Mucosa of stomach (tissue), 1 donor: ENCODE measurements around the gene PLXNA4.

Experiments used
- H3K27me3 ChIP-seq: one replicate; pipeline ENCODE4 v1.7.0; 2013; ENCODE audit warnings: mild to moderate bottlenecking, low read length; ENCODE audit not compliant: control insufficient read depth, insufficient read depth
- H3K36me3 ChIP-seq: one replicate; pipeline ENCODE4 v1.7.0; 2013; ENCODE audit warnings: low read length; ENCODE audit not compliant: control insufficient read depth, insufficient read depth
- H3K4me1 ChIP-seq: one replicate; pipeline ENCODE4 v1.7.0; 2013; ENCODE audit warnings: mild to moderate bottlenecking, low read length; ENCODE audit not compliant: control insufficient read depth, insufficient read depth
- H3K4me3 ChIP-seq: one replicate; pipeline ENCODE4 v1.7.0; 2013; ENCODE audit warnings: low read length
- H3K9ac ChIP-seq: one replicate; pipeline ENCODE4 v1.7.0; 2013; ENCODE audit warnings: mild to moderate bottlenecking, low read length, moderate library complexity
- H3K9me3 ChIP-seq: one replicate; pipeline ENCODE4 v1.7.0; 2013; ENCODE audit warnings: mild to moderate bottlenecking, low read length, moderate library complexity; ENCODE audit not compliant: control insufficient read depth
- donor health status: Pancreatic carcinoma.

The PLXNA4 gene

DNA sequence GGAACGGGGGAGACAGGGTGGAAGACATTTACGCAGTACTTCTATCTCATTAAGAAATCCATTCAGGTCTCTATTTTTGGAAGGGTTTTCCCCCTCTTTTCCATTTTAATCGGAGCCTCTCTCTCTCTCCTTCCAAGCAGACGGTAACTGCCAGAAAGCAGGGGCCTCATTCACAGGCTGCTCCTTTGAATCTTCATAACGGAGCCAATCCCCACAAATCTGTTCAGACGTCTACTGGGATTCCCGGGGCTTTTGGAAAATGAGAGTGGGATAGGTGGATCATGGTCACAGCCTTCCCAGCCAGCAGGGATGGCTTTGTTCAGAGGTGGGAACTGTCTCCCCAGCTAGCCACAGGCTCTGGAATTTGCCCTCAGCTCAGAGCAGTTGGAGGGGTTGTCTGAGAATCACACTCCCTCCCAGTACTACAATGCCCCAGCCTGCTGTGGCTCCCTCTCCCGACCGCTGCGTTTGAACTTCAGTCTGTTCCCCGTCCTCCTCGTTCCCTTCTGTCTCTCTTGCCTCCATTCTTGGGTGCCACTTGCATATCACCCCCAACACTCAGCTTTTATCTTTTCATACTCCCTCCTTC lies 413.6 kb downstream of the PLXNA4 start:
- H3K4me1 ChIP-seq: no peaks in the 10 kb centered on the region
- H3K27me3 ChIP-seq: no peaks in the 10 kb centered on the region
- H3K9ac ChIP-seq: no peak overlapping the region
- no peaks in the 10 kb centered on the region for H3K9me3 ChIP-seq
- H3K36me3 ChIP-seq: no peaks in the 10 kb centered on the region
- no peak overlapping the region for H3K4me3 ChIP-seq

GRCh38 chr7:132161976-132162375 lies 414.3 kb downstream of the PLXNA4 start:
- H3K9ac ChIP-seq: no peak overlapping the region
- no peaks in the 10 kb centered on the region for H3K4me1 ChIP-seq
- H3K27me3 ChIP-seq: no peaks in the 10 kb centered on the region
- no peaks in the 10 kb centered on the region for H3K36me3 ChIP-seq
- no peak overlapping the region for H3K4me3 ChIP-seq
- no peaks in the 10 kb centered on the region for H3K9me3 ChIP-seq

DNA sequence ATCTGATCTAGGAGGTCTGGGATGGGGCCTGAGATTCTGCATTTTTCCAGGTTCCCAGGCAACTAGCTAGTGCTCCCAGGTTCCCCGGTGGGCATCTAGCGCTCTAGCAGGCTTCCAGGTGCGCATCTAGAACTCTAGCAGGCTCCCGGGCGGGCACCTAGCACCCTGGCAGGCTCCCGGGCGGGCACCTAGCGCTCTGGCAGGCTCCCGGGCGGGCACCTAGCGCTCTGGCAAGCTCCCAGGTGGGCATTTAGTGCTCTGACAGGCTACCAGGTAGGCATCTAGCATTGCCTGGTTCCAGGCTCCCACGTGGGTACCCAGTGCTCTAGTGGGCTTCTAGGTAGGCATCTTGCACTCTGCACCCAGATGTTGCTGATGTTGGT lies 414.7 kb downstream of the PLXNA4 start:
- H3K27me3 ChIP-seq: no peaks in the 10 kb centered on the region
- H3K4me3 ChIP-seq: no peak overlapping the region
- no peaks in the 10 kb centered on the region for H3K36me3 ChIP-seq
- no peak overlapping the region for H3K9ac ChIP-seq
- H3K4me1 ChIP-seq: no peaks in the 10 kb centered on the region
- no peaks in the 10 kb centered on the region for H3K9me3 ChIP-seq

GRCh38 chr7:132160611-132161532 lies 415.4 kb downstream of the PLXNA4 start:
- H3K9me3 ChIP-seq: no peaks in the 10 kb centered on the region
- H3K27me3 ChIP-seq: no peaks in the 10 kb centered on the region
- H3K9ac ChIP-seq: no peak overlapping the region
- no peaks in the 10 kb centered on the region for H3K36me3 ChIP-seq
- no peak overlapping the region for H3K4me3 ChIP-seq
- H3K4me1 ChIP-seq: no peaks in the 10 kb centered on the region

- Histone ChIP-seq H3K9ac (no peak overlapping the region), H3K27me3 (no peaks in the 10 kb centered on the region), H3K36me3 (no peaks in the 10 kb centered on the region), H3K4me3 (no peak overlapping the region), H3K9me3 (no peaks in the 10 kb centered on the region), H3K4me1 (no peaks in the 10 kb centered on the region)
Measured at GRCh38 chr7:132158841-132159240, 417.4 kb downstream of the PLXNA4 start.

DNA sequence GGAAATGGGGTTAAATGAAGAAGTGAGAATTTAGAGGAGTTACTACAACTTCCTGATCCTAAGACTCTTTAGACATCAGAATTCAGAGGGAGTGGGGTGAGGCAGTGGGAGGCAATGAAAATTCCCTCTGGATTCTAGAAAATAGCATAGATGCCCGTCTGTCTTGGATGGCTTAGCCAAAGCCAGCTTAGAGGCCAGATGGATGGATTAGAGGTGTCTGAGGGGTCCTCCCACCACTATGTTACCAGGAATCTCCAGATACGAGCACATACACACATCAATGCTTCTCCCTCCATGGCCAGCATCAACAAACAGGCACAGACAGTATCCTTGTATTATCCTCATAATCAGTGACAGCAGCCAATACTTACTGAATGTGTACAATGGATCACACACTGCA lies 418.1 kb downstream of the PLXNA4 start:
- Histone ChIP-seq H3K9ac (no peak overlapping the region), H3K4me1 (no peaks in the 10 kb centered on the region), H3K27me3 (no peaks in the 10 kb centered on the region), H3K36me3 (no peaks in the 10 kb centered on the region), H3K4me3 (no peak overlapping the region), H3K9me3 (no peaks in the 10 kb centered on the region)

GRCh38 chr7:132155715-132156114 lies 420.6 kb downstream of the PLXNA4 start:
- Histone ChIP-seq H3K4me1 (no peaks in the 10 kb centered on the region), H3K9ac (no peak overlapping the region), H3K27me3 (no peaks in the 10 kb centered on the region), H3K9me3 (no peaks in the 10 kb centered on the region), H3K36me3 (no peaks in the 10 kb centered on the region), H3K4me3 (no peak overlapping the region)

DNA sequence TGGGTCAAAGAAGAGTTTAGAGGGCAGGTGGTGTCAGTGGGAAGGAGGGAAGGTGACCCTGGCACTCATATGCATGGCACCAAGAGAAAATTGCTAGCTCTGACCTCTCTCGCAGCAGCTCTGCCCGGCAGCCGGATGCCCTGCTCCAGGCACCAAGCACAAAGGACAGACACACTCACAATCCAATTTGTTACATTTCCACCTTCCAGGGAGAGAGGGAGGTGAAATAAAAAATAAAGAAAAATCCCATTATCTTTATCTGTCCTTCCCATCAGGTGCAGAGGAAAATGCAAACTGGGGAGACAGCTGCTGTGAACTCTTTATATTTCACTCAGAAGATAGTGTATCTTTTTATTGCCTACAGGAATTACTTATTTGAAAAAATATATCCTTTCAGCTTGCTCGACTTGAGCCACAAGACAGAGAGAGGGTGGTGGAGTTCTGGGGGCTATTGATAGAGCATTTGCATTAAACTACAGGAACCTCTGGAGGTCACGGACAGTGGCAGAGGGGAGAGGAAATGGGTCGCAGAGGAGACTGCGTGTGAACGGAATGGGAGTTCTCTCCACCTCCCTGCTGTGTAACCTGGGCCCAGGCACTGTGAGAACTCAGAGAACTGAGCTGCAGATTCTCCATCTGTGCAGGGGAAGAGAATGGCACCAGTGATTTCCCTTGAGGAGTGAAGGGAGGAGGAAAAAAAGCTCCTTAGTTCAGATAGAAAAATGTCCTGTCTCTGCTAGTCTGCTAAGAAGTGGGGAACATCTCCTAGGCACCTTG lies 421.4 kb downstream of the PLXNA4 start:
- H3K36me3 ChIP-seq: no peaks in the 10 kb centered on the region
- no peaks in the 10 kb centered on the region for H3K9me3 ChIP-seq
- H3K4me3 ChIP-seq: no peak overlapping the region
- no peaks in the 10 kb centered on the region for H3K27me3 ChIP-seq
- H3K4me1 ChIP-seq: no peaks in the 10 kb centered on the region
- H3K9ac ChIP-seq: no peak overlapping the region

- H3K9ac ChIP-seq: no peak overlapping the region
- no peaks in the 10 kb centered on the region for H3K36me3 ChIP-seq
- H3K4me3 ChIP-seq: no peak overlapping the region
- H3K9me3 ChIP-seq: no peaks in the 10 kb centered on the region
- no peaks in the 10 kb centered on the region for H3K27me3 ChIP-seq
- no peaks in the 10 kb centered on the region for H3K4me1 ChIP-seq
Measured at GRCh38 chr7:132154248-132154647, 422.0 kb downstream of the PLXNA4 start.

GRCh38 chr7:132152131-132152889 lies 424.0 kb downstream of the PLXNA4 start:
- no peaks in the 10 kb centered on the region for H3K9me3 ChIP-seq
- H3K9ac ChIP-seq: no peak overlapping the region
- no peaks in the 10 kb centered on the region for H3K4me1 ChIP-seq
- H3K27me3 ChIP-seq: no peaks in the 10 kb centered on the region
- no peaks in the 10 kb centered on the region for H3K36me3 ChIP-seq
- no peak overlapping the region for H3K4me3 ChIP-seq

GRCh38 chr7:132150711-132151110 lies 425.6 kb downstream of the PLXNA4 start:
- Histone ChIP-seq H3K9me3 (no peaks in the 10 kb centered on the region), H3K4me3 (no peak overlapping the region), H3K36me3 (no peaks in the 10 kb centered on the region), H3K27me3 (no peaks in the 10 kb centered on the region), H3K4me1 (no peaks in the 10 kb centered on the region), H3K9ac (no peak overlapping the region)
